GM21717 (cell line): Measurements from ENCODE around the gene ASB3.
"Not testable (repeated sequence)": the region's sequence is repeated elsewhere in the genome, so short reads cannot be mapped to it uniquely, and the experiment has no call there.

Source experiments
- ATAC-seq: cut with Tn5 transposase; IDR thresholded peaks from one replicate; pipeline ENCODE4 v1.9.1; 2021; ENCODE audit warnings: mild to moderate bottlenecking, moderate library complexity; ENCODE audit not compliant: unreplicated experiment

The ASB3 gene

DNA sequence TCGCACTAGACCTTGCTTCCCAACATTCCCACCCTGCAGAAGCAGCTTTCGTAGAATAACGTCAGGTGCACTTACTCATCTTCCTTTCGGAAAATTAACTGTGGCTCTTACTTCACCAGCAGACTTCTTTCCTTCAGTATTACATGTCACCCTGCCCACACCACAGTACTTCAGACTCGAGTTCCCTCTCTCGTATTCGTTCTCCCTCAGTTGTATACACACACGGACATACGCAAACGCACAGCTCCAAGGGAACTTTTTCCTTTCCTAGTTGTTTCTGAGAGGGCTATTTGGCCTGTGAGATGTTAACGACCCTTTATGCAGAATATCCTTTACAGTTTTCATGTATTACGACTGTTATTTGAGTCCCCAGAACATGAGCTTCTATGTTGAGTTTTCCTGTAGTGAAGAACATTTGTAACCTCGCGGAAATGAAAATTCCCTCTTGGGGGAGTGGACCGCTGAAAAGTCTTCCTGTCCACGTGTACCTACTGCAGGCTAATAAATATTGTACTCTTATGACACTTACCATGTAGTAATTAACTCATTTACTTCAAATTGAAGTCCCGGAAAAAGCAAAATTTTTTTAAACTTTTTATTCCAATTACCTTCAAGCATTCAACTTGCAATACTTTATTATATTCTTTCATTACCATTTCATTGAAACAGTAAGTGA, 999 bp upstream of the ASB3 start:
- ATAC-seq: no peak

DNA sequence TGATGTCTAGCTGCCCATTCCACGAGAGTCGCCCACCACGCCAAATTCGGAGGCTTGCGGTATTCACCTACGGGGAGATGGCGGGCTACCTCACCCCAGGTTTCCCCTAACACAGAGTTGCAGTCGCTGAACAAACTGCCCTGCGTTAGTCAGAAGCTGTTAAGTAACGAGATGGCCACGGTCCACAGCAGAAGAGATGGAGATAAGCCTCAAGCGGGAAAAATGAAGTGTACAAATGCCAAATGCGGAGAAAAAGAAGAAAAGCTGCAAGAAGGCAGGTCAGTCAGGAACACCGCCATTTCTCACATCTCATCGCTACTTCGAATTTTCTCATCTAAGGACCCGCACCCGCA, 425 bp downstream of the ASB3 start:
- peak; percentile 18 for ATAC-seq

DNA sequence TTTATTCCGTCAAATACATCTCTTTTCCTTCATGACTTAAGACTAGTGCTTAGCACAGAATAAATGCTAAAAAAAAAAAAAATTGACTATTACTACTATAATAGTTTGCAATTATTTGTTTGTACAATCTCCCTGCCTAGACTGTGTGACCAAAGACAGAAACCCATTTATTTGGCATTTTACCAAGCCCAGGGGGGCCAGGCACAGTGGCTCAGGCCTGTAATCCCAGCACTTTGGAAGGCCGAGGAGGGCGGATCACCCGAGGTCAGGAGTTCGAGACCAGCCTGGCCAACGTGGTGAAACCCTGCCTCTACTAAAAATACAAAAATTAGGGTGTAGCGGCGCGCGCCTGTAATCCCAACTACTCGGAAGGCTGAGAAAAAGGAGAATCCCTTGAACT, 1.4 kb downstream of the ASB3 start:
- no peak for ATAC-seq

DNA sequence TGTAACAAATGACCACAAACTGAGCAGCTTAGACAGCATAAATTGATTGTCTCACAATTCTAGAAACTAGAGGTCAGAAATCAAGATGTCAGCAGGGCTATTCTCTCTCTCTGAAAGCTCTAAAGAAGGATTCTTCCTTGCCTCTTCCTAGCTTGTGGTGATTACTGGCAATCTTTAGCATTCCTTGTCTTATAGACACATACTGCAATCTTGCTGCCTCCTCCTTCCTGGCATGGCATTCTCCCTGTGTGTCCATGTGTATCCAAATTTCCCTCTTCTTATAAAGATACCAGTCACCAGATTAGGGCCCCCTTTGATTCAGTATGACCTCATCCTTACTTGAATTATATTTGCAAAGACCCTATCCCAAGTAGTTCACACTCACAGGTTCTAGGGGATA, 2.3 kb downstream of the ASB3 start:
- no peak for ATAC-seq

DNA sequence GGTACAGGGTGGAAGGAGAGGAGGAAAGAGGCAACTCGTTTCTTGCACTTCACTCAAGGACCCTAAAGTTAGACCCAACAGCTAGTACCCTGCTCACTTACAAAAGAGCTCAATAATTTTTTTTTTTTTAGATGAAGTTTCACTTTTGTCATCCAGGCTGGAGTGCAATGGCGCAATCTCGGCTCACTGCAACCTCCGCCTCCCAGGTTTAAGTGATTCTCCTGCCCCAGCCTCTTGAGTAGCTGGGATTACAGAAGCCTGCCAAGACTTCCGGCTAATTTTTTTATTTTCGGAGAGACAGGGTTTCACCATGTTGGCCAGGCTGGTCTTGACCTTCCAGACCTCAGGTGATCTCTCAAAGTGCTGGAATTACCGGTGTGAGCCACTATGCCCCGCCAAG, 4.1 kb downstream of the ASB3 start:
- ATAC-seq: no peak

DNA sequence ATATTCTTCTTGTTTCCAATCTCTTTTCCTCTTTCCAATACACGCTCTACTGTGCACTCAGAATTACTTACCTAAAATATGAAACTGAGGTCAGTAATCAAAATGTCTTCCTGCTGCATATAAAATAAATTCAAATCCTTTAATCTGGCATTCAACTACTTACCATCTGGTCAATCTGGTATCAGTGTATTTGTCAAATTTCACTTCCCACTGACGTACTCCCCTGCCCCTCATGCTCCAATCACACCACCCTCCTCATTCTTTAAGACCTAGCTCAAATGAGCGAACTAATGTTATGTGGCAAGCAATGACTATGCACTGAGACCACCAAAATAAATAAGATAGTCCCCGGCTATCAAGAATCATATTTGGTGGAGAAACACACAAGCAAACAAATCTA, 6.7 kb downstream of the ASB3 start:
- ATAC-seq: no peak

DNA sequence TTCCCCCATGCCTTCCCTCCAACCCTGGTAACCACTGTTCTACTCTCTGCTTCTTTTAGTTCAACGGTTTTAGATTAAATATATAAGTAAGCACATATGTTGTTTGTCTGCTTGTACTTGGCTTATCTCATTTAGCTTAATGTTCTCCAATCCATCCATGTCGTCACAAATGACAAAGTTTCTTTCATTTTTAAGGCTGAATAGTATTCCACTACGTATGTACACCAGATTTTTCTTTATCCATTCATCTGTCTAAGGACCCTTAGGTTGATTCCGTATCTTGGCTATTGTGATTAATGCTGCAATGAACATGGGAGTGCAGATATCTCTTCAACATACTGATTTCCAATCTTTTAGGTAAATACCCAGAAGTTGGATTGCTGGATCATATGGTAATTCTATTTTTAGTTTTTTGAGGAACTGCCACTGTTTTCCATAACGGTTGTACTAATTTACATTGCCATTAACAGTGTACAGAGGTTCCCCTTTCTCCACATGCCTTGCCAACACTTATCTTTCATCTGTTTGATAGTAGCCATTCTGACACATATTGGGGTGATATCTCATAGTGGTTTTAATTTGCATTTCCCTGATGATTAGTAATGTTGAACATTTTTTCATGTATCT, 8.1 kb downstream of the ASB3 start:
- ATAC-seq: no peak

DNA sequence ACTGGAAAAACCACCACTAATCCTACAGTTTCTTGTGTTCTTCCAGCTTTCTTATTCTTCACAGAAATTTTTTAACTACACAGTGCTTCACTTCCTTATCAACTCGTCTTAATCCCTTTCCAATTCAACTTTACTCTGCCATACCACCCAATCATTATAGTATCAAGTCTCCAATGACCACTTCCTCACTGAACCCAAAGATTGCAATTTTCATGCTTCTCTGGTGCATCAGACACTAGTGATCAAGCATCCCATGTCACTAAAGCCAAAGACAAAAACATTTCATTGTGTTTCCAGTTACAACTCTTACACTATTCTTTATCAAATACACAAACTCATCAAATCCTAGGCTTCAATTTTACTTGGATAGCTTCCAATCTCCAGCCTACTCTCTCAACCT, 9.6 kb downstream of the ASB3 start:
- ATAC-seq: no peak

DNA sequence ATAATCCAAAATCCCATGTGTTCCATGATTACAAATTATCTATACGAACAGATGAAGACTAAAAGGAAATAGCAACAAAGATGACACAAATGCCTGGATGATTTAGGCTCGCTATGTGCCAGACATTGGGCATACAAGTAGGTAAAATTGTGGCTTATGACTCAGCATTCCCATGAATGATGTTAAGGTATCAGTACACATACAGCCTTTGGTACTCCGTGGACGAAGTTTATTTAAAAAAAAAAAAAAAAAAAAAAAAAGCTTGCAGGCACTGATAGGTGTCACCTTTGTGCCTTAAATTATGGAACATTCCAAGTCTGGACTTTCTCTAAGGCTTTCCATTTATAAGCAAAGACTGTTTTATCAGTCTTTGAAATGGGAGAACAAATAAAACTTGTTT, 16.5 kb downstream of the ASB3 start:
- ATAC-seq: no peak

DNA sequence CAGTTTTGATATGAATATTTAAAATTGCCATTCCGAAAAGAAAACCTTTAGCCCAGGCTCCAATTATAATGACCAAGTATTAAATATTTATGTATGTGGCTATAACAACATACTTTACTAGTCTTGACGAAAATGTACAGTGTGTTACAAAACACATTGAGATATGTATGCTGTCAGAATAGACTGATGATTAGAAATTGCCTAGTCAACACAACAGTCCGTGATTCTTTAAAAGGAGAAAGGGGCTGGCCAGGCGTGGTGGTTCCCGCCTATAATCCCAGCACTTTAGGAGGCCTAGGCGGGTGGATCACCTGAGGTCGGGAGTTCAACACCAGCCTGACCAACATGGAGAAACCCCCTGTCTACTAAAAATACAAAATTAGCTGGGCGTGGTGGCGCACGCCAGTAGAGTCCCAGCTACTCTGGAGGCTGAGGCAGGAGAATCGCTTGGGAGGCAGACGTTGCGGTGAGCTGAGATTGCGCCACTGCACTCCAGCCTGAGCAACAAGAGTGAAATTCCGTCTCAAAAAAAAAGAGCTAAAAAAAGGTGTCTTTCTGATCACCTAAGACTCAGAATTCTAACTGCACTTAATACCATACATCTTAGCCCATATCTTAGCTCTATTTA, 17.3 kb downstream of the ASB3 start:
- ATAC-seq: no peak

DNA sequence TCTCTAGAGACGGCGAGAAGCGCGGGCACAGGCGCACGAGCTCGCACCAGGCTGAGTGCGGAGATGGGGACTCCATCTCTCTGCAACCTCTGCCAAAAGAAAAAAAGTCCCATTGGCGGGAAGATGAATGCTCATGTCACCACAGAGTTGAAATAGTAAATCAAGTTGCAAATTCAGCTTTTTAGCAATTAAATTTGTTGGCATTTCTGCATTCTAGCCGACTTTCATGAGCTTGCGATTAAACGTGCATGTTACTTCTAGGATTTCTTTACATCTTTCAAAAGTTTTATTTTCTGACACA, 18.6 kb downstream of the ASB3 start:
- ATAC-seq: no peak

DNA sequence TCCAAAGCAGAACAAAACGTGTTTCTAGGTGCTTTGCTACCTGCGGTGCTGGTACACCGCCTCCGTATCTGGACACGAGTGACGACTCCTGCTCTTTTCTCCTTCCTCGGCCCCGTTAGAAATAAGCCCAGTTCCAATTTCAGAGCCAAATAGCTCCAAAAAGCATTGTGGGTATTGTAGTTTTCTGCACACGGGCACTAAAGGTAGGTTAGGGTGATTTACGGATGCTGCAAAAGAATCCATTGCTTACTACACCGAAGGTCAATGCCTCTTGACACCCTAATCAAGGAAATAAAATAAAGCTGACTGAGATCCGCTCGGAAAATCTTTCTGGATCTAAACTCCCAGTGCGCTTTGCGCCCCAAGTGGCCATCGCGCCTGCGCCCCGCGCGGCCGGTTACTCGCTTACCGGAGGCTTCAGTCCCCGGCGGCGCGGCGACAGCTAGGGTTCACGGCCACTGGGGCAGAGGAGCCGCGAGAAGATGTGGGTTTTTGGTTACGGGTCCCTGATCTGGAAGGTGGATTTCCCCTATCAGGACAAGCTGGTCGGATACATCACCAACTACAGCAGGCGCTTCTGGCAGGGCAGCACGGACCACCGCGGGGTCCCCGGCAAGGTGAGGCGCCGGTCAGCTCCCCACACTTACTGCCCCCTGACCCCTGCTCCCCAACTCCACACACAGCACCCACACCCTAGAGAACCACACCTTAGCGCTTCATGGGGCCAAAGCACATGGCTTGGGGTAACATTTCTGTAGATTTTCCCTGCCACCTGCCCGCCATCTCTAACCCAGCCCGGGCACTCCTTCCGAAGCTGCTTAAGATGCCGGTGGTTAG, 19.1 kb downstream of the ASB3 start, which contains the start of gene CHAC2:
Gene CHAC2 (plus strand): TSS at position 400 of the 837 bp plus-strand sequence. CDS start 83 bp downstream, at position 483.
- ATAC-seq: peak; percentile 95

DNA sequence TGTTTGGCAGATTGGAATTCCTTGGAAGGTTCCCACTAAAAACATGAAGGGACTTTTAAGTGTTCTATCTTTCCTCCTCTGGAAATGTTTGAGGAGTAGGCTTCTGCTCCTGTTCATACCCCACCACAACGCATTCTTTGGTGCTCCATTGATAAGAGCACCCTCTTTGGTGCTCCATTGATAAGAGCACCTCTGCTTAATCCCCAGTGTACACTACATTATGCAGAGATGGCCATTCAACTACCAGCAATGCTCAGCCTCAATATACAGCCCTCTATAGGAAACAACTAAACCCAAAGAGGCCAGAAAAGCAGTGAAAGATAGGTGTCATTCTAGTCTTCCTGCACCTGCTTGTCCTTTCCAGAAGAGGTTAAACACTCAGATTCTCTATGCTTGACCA, 21.0 kb downstream of the ASB3 start:
- ATAC-seq: no peak

DNA sequence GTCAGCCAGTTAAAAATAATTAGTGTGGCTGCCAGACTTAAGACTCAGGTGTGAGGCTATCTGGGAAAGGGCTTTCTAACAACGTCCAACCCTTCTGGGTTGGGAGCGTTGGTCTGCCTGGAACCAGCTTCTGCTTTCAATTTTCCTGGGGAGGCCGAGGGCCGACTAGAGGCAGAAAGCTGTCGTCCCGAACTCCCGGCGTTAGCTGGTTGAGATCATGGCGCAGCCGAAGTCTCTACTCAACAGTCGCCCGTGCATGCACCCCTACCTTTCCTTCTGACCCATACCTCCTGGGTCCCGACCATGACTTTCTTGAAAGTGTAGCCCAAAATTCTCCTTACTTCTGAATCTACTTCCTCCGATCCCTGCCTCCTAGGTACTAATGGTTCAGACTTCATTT, 29.5 kb downstream of the ASB3 start:
- not testable (repeated sequence) for ATAC-seq

DNA sequence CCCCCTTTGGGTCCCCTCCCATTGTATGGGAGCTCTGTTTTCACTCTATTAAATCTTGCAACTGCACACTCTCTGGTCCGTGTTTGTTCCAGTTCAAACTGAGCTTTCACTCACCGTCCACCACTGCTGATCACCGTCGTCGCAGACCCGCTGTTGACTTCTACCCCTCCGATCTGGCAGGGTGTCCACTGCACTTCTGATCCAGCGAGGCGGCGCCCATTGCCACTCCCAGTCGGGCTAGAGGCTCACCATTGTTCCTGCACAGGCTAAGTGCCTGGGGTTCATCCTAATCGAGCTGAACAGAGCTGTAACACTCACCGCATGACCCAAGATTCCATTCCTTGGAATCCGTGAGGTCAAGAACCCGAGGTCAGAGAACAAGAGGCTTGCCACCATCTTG, 30.1 kb downstream of the ASB3 start:
- no peak for ATAC-seq

DNA sequence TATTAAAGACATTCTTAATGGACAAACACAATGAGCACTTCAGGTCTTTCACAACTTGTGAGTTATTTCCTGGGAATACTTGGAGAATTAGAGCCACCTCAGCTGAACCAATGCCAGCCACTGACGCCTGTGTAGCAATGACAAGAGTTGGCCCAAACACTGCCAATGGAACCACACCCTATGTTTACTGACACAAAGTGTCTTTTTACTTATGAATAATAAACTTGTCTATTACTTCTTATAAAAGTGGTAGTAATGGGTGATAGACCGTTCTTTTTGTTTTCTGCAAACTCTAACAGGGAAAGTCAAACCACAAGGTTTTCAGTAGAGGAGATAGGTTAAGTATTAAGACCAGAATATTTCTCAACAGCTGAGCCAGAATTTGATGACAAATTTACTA, 31.6 kb downstream of the ASB3 start:
- ATAC-seq: no peak

DNA sequence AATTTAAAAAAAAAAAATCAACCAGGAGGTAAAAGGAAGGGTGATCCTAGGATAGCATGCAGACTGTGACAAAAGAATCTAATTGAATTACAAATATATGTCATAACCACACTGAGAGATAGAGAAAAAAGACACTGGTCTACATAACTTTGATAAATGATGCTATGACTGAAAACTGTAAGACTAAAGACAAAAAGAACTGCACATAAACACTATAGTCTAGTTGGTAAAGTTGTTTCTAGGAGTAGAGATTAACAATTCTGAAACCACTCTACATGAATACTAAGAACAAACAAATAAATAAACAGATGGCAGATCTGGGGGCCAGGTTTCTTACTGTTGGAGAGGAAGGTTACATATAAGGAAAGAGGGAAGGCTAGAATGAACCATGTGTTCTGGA, 33.7 kb downstream of the ASB3 start:
- ATAC-seq: no peak

DNA sequence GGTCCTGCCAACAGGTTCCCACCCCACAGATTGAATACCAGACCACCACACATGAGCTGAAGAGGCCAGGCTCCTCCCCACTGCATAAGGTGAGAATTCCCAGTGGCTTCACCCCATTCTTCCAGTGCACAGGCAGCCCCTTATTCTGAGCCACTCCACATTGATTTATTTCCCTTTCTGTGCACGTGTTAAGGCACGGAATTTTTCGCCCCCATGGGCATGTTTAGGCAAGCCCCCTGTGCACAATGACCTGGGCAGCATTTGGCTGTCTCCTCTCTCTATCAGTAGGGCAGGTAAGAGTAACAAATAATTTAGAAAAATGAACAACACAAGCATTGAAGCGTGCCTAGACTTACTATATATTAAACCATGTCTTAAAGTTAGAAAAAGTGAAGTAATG, 34.4 kb downstream of the ASB3 start:
- ATAC-seq: no peak

DNA sequence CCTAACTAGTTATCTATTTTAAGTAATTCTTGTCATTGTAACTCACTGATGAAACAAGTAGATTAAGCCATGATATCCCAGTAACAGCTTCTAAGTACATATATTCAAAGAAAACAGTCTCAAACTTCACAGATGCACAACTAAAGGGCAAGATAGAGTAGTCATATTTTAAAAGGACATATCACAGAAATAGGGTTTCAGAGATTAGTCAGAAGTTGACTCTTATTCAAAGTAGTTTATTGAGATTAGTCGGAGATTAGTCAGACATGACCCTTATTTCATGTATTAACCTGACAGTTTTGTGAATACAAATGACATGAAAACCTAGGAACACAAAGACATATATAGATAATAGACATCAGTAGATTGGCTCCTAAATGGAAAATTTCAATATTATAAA, 35.0 kb downstream of the ASB3 start:
- peak; percentile 91 for ATAC-seq

DNA sequence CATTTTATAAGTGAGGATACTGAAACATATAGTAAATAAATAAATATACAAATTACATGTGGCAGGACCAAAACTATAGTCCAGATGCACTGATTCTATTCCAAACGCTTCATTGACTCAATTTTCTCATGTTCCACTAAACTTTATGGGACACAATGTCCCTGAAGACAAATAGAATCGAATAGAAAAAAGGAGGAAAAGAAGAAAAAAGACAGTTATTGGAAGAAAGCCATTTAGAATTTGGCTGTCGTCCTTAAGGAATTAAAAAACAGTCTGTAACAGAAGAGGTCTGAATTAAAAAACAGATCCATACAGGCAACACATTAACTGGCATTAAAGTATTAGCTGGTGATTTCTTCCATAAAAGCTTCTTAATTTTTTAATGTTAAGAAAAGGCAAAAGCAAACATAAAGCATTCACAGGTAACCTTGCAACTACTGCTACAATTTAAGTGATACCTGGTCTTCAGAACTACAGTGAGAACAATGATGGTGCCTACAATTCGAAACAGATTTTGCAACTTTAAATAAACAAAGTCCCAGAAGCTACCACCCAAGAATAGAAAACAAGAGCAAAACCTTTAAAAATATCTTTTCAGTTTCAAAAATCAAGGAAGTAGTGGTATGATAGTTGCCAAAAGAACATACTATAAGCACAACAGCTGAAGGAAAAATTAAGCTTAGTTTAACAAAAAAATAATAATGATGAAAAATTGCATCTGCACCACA, 36.5 kb downstream of the ASB3 start:
- peak; percentile 34 for ATAC-seq

DNA sequence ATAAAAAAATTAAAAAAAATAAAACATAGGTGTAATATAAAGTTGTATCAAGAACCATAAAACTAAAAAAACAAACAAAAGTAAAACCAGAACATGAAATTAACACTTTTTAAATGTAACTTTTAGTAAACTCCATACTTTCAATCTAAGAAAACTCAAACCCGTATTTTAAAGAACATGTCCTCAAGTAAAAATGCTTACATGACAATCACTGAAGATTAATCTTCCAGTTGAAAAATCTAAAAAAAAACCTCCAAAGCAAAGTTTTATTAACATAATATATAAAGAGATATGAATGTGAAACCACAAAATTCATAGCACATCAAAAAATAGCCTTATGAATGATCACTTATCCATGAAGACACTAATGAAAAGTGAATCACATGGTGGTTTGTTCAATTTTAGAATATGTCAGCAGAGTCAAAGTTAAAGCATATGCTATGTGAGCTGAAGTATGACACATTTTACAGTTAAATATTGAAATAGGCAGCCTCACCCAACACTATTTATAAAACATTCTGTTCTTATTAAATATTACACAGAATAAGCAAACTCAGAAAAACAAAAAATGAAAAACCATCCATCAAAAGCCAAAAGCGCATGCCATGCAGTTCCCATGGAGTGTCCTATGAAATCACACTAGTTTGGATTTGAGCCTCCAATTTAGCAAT, 42.2 kb downstream of the ASB3 start:
- ATAC-seq: no peak
